ENCODE measurements around the gene SCD5. TPM values are rescaled to one million over a fixed set of nuclear protein-coding genes. Genes with fewer than 3 reads are reported as not detected.

Gene SCD5
- total and polyA plus RNA-seq, 9 of the 15 experiments (the other 6 are each of a cell fraction or from before 2014, with no cell fraction given) = 0.01 to 0.20 (median 0.03) TPM; not detected in 5

GRCh38 chr4:82666970-82667665, 131.5 kb downstream of the SCD5 start:
- ChIA-PET CTCF (ENCODE audit: low intra/inter-chr PET ratio) (no interaction called here), POLR2A (interaction anchor here (0.7 kb wide), 1 partner anchor 182 kb away, joined by 4 read pairs; no protein-coding TSS in a partner anchor)
- no peak for DNase-seq (ENCODE audit: extremely low read depth in 1 of 4, low spot score in 3 of 4)
- H3K9me1 ChIP-seq (ENCODE audit: control insufficient read depth, insufficient read depth, low read length) = no peaks in the 10 kb centered on the region
- 0 out of 5 replicates have a peak, but pooled peaks cover 0 to 3% of the 10 kb centered on the region in 2 experiments for H3K4me1 ChIP-seq (replicated peaks in 1 of 2; ENCODE audit: control insufficient read depth in 2 of 2, insufficient read depth in 2 of 2, low read length in 2 of 2)
- TF ChIP-seq, protein P1, sequence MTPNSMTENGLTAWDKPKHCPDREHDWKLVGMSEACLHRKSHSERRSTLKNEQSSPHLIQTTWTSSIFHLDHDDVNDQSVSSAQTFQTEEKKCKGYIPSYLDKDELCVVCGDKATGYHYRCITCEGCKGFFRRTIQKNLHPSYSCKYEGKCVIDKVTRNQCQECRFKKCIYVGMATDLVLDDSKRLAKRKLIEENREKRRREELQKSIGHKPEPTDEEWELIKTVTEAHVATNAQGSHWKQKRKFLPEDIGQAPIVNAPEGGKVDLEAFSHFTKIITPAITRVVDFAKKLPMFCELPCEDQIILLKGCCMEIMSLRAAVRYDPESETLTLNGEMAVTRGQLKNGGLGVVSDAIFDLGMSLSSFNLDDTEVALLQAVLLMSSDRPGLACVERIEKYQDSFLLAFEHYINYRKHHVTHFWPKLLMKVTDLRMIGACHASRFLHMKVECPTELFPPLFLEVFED (CRISPR knock-in tag; conservative IDR thresholded peaks at IDR 0.05) = no peak
- TF ChIP-seq, protein P2, sequence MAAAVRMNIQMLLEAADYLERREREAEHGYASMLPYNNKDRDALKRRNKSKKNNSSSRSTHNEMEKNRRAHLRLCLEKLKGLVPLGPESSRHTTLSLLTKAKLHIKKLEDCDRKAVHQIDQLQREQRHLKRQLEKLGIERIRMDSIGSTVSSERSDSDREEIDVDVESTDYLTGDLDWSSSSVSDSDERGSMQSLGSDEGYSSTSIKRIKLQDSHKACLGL (CRISPR knock-in tag; IDR thresholded peaks at IDR 0.05; ENCODE audit: borderline replicate concordance, poor library complexity, severe bottlenecking) = no peak
- no peak for TF ChIP-seq KLF13 (tag; IDR thresholded peaks at IDR 0.05; ENCODE audit: borderline replicate concordance, low read depth)
- no peak for TF ChIP-seq ELF2 (CRISPR knock-in tag; IDR thresholded peaks at IDR 0.05)
- no peak for TF ChIP-seq U2AF2 (optimal IDR thresholded peaks at IDR 0.05; ENCODE audit: low read depth, low read length)
- no peak for TF ChIP-seq JUNB (CRISPR knock-in tag; conservative IDR thresholded peaks at IDR 0.05)
- no peak for TF ChIP-seq RNF219 (CRISPR knock-in tag; IDR thresholded peaks at IDR 0.05)
- no peak for TF ChIP-seq ZNF239 (CRISPR knock-in tag; IDR thresholded peaks at IDR 0.05)
- TF ChIP-seq SRSF9 (IDR thresholded peaks at IDR 0.05; ENCODE audit: borderline replicate concordance, low read depth, low read length) = no peak
- TF ChIP-seq PREB (CRISPR knock-in tag; IDR thresholded peaks at IDR 0.05) = no peak
- TF ChIP-seq SMAD4 (CRISPR knock-in tag; conservative IDR thresholded peaks at IDR 0.05) = no peak
- no peak overlapping the region for H3K4me3 ChIP-seq
- H3K9me3 ChIP-seq (replicated peaks; ENCODE audit: control insufficient read depth, insufficient read depth, low read depth, low read length) = no peaks in the 10 kb centered on the region
- FAIRE-seq = no peak
- no peak for ATAC-seq
- H4K20me1 ChIP-seq (replicated peaks; ENCODE audit: control insufficient read depth, insufficient read depth, low read length) = no peaks in the 10 kb centered on the region
- no peak overlapping the region for H3K27ac ChIP-seq (ENCODE audit: extremely low read depth, low read depth, low read length)
- in situ Hi-C loops (cut with MboI) = no loop called here
- no peaks in the 10 kb centered on the region for H3K79me2 ChIP-seq (ENCODE audit: control insufficient read depth, insufficient read depth, low read length)
- intact Hi-C loops (cut with micrococcal nuclease) = no loop called here
- no peaks in the 10 kb centered on the region for H3K36me3 ChIP-seq (ENCODE audit: control insufficient read depth, insufficient read depth, low read length)
- BruUV-seq (replicated peaks) = no TSS peak
- no peaks in the 10 kb centered on the region for H3K27me3 ChIP-seq (ENCODE audit: control insufficient read depth in 2 of 2, insufficient read depth in 2 of 2, low read length in 2 of 2)
- no peak overlapping the region for H3K4me2 ChIP-seq (ENCODE audit: insufficient read depth, low read length)
- 6% methylated on average over 5 of the region's 5 CpGs for WGBS (ENCODE audit: insufficient coverage, low coverage, missing lambda C conversion rate)
- no peak overlapping the region for H3K9ac ChIP-seq (ENCODE audit: insufficient read depth in 1 of 2, low read depth in 2 of 2, low read length in 2 of 2)
- H2AFZ ChIP-seq (ENCODE audit: low read depth, low read length) = no peak overlapping the region
